Stimulated activated memory B cell treated with anti-CD40 and anti-IgM and Interleukin-4, amounts not matched to agents 10 μg/mL and 1 μg/mL and 100 μg/mL, for 72 hours (primary cell): Measurements from ENCODE around the gene TPCN2.
A peak's percentile ranks its signal among the peaks of the same experiment; 100 is the strongest.

Source experiments
- ATAC-seq: fragments of 150-1000 bp; cut with Tn5 transposase; 2 replicates; pipeline ENCODE4 v1.10.0; 2021
- H3K27ac Mint-ChIP-seq: one replicate; pipeline ENCODE4 v1.8.0; 2022; ENCODE audit warnings: mild to moderate bottlenecking, mixed read lengths
- H3K27me3 Mint-ChIP-seq: one replicate; pipeline ENCODE4 v1.8.0; 2022; ENCODE audit warnings: mixed read lengths
- H3K36me3 Mint-ChIP-seq: one replicate; pipeline ENCODE4 v1.8.0; 2022; ENCODE audit warnings: mixed read lengths
- H3K4me1 Mint-ChIP-seq: one replicate; pipeline ENCODE4 v1.8.0; 2022; ENCODE audit warnings: mixed read lengths
- H3K4me3 Mint-ChIP-seq: one replicate; pipeline ENCODE4 v1.8.0; 2022; ENCODE audit warnings: mild to moderate bottlenecking, moderate library complexity, mixed read lengths
- H3K9me3 Mint-ChIP-seq: one replicate; pipeline ENCODE4 v1.8.0; 2022; ENCODE audit warnings: mixed read lengths

TPCN2 gene

DNA sequence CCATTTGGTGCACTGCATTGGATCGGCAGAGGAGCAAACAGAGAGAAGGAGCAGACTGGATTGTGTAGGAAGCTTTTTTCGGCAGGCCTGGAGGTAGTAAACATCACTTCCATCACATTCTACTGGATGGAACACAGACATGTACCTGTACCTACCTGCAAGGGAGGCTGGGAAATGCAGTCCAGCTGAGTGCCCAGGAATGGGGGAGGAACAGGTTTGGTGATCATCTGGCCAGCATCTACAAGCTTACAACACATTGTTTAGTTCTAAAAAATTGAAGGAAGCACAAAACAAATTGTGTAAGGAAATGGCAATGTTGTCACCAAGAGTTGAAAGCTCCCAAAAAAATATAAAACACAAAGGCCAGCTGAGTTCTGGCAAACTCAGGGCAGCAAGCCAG lies 126.1 kb downstream of the TPCN2 start:
- H3K9me3 Mint-ChIP-seq: peaks cover 2% of the 10 kb centered on the region
- H3K4me3 Mint-ChIP-seq: no peak overlapping the region
- ATAC-seq: no peak
- H3K4me1 Mint-ChIP-seq: peaks cover 6% of the 10 kb centered on the region
- H3K27ac Mint-ChIP-seq: no peak overlapping the region
- H3K36me3 Mint-ChIP-seq: no peaks in the 10 kb centered on the region
- H3K27me3 Mint-ChIP-seq: peaks cover 10% of the 10 kb centered on the region

DNA sequence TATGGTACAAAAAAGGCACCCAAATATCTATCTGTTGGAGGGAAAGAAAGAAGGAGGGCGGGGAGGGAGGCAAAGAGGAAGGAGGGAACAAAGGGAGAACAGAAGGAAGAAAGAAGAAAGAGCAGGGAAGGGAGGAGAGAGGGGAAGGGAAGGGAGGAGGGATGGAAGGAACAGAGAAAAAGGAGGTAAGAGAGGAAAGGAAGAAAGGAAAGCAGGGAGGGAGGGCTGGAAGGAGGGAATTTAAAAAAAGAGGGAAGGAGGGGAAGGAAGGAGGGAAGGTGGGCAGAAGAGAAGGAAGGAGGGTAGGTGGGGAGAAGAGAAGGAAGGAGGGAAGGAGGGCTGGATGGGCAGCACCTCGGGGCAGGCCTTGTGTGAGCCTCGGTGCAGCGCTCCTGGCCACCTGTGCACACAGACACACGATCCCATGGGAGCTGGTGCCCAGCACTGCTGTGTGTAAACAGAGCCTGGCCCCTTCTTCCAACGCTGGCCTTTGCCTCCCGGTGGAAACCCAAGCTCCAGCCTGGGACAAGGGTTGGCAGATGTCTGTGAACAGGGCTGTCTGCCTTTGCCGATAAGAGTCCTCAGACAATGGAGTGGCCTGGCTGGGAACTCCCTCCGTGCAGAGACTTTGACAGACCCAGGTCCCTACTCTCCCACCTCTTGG lies 130.2 kb downstream of the TPCN2 start:
- H3K9me3 Mint-ChIP-seq: no peaks in the 10 kb centered on the region
- no peak for ATAC-seq

GRCh38 chr11:69180226-69180625 lies 131.5 kb downstream of the TPCN2 start:
- Mint-ChIP-seq H3K4me3 (no peak overlapping the region), H3K27me3 (peaks cover 10% of the 10 kb centered on the region), H3K27ac (no peak overlapping the region), H3K9me3 (no peaks in the 10 kb centered on the region), H3K36me3 (no peaks in the 10 kb centered on the region), H3K4me1 (peaks cover 11% of the 10 kb centered on the region)
- ATAC-seq: no peak

More for the DNA sequence above, 130.2 kb downstream of the TPCN2 start:
- peaks cover 8% of the 10 kb centered on the region for H3K4me1 Mint-ChIP-seq
- no peaks in the 10 kb centered on the region for H3K36me3 Mint-ChIP-seq
- peaks cover 10% of the 10 kb centered on the region for H3K27me3 Mint-ChIP-seq
- no peak overlapping the region for H3K4me3 Mint-ChIP-seq
- no peak overlapping the region for H3K27ac Mint-ChIP-seq

- no peaks in the 10 kb centered on the region for H3K36me3 Mint-ChIP-seq
- ATAC-seq: no peak
- H3K4me3 Mint-ChIP-seq: no peak overlapping the region
- H3K27me3 Mint-ChIP-seq: peaks cover 10% of the 10 kb centered on the region
- H3K9me3 Mint-ChIP-seq: no peaks in the 10 kb centered on the region
- peaks cover 11% of the 10 kb centered on the region for H3K4me1 Mint-ChIP-seq
- H3K27ac Mint-ChIP-seq: no peak overlapping the region
Observed at GRCh38 chr11:69180726-69181125, 132.0 kb downstream of the TPCN2 start.

- Mint-ChIP-seq H3K27me3 (peaks cover 6% of the 10 kb centered on the region), H3K4me1 (peaks cover 11% of the 10 kb centered on the region), H3K9me3 (peaks cover 6% of the 10 kb centered on the region), H3K27ac (no peak overlapping the region), H3K4me3 (no peak overlapping the region), H3K36me3 (no peaks in the 10 kb centered on the region)
- ATAC-seq: peak; percentile 82
Observed at GRCh38 chr11:69183613-69184012, 134.9 kb downstream of the TPCN2 start.
